G401.6 (cell line): ENCODE data around the gene ADGRV1.

Experiments
- FAIRE-seq: peaks from 2 replicates; lab custom pipeline; 2012; peaks lifted over from hg19 to GRCh38; lab: Jason Lieb, UNC

ADGRV1 gene

GRCh38 chr5:90558344-90559192 lies at the start of gene ADGRV1:
Gene ADGRV1 (plus strand): TSS chr5:90558797. CDS start chr5:90558896, 99 bp downstream.
- no peak for FAIRE-seq

GRCh38 chr5:90510438-90510837 lies 48.2 kb upstream of the ADGRV1 start:
- FAIRE-seq, result no peak

- no peak for FAIRE-seq
Observed at GRCh38 chr5:90514520-90514919, 44.1 kb upstream of the ADGRV1 start.

DNA sequence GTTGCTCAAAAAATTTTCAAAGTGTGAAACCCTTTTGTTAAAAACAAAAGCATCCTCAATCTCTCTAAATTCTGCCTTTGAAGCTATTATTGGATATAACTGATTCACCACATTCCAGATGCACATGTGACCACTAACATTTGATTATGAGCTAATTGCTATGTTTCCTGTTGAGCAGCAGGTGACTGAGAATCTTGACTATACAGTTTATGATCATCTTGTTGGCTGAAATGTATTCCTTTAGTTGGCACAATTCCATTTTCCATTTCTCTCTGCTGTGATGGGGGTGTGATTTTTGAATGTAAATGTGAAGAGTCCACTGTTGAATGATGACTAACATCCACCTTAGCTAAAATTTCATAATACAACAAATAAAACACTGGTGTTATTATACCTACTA lies 39.9 kb upstream of the ADGRV1 start:
- no peak for FAIRE-seq

GRCh38 chr5:90519081-90519480 lies 39.5 kb upstream of the ADGRV1 start:
- no peak for FAIRE-seq

DNA sequence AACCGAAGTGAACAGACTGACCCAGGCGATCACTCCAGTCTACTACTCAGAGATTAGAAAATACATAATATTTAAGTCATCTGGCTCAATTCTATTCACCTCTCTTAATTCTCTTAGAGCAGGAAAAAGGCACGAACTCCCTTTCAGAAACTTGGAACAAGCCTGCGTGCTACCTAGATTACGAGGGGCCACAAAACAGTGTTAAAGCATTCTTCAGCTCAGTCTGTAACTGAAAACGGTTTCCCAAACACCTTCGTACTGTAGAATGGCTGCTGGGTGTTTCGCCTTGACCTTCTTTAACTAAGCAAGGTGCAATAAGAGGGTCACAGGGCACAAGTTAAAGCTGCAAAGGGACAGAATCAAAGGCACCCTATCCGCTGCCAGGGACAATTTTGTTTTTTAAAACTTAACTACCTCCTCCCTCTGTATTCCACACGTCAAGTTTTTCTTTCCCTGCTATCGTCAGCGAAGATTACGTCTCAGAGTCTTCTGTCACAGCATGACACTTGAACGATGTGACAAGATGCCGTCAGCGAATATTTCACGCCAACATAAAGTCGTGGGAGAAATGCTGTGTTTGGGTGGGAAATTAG lies 29.9 kb upstream of the ADGRV1 start:
- FAIRE-seq, result no peak

DNA sequence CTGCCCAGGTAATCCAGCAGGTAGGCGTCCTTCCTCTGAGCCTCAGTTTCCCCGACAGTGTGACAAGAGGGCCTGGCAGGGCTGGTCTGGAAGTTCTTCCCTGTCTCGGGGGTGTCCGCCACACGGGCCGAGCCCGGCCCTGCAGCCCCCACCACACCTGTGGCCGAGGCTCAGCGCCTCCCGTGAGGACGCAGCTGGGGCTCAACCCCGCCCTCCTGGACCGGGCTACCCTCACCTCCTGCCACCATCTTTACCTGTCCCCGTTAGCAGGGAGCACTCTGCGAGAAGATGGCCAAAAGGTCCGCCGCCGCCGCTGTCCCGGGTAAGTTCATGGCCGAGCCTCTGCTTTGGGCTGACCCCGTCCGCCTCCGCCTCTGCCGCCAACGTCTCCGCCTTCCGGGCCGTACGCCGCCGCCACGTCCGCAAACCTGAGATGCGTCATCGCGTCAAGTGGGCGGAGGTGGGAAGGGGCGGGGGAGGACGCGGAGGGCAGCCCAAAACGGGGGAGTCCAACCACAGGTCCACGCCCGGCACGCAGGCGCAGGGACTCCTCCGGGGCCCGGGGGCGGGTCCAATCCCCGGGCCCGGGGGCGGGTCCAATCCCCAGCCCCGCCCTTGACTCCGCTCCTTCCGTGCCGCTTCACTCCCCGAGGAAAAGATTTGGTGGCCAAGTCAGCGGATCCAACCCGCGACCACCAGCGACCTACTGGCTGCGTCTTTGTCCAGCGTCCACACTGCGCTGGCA lies 29.2 kb upstream of the ADGRV1 start, which contains the start of gene LYSMD3:
TSS of gene LYSMD3 (minus strand) at position 391 of the 745 bp plus-strand sequence. CDS start 4,295 bp downstream, outside the sequence.
- peak; percentile 87 for FAIRE-seq

- peak; percentile 59 for FAIRE-seq
Observed at GRCh38 chr5:90529939-90530677, 28.5 kb upstream of the ADGRV1 start.

DNA sequence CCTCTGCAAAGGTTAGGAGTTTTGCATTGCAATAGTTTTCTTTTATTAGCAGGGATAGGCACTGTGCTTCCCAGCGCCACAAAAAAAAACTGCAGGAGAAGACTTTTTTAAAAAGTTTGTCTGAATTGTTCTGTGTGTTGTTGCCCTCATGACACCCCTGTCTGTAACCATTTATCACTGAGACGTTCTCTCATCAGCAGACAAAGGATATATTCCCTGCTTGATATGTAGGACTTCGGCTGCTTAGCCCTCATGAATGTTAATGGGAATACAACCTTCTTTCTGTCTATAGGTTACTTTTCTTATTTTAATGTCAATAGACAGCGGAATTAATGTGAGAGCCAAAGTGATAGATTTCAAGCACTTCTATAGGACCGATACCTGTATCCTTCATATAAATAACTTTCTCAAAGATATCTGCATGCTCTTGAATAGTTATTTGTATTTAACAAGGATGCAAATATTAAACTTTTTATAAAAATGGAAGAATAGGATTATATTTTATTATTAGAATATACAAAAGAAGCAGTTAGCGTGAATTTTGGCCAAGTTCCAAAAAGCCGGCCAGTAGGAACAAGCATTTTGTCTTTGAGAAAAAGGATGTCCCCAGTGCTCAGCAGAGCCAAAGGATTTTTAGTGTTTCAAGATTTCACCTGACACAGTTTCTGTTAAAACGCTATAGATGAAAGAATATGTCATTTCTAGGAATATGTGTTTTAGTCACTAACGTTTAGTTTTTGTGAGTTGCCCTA lies 27.7 kb upstream of the ADGRV1 start:
- FAIRE-seq, result no peak

DNA sequence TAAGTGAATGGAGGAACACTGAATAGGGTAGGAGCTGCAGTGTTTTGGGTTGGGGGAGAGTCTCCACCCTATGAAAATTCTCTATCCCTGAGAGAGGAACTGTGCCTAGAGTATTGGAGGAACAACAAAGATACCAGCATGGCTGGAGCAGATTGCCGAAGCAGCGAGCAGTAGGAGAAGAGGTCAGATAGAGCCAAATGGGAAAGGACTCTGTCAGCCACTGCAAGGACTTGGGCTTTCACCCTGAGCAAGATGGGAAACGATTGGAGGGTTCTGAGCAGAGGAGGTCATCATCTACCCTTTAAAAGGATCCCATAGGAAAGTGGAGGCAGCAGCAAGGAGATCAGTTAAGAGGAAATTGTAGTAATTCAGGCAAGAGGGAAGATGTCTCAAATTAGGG lies 24.8 kb upstream of the ADGRV1 start:
- FAIRE-seq, result no peak

DNA sequence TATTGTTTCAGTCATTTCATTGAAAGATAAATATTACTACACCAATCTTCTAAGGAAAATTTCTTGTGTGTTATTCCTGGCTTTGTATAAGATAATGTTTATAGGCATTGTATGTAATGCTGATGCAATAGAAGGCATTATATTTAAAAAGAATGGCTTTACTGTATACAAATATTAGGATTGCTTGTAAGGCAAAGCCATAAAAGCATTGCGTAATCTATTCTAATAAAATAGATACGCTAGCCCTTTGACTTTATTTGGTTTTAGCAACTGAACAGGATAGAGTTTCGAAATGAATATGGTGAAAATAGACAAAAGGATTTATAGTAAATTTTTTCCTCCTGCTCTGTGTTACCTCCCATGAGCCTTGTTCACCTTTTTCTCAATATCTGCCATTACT lies 23.7 kb upstream of the ADGRV1 start:
- no peak for FAIRE-seq

DNA sequence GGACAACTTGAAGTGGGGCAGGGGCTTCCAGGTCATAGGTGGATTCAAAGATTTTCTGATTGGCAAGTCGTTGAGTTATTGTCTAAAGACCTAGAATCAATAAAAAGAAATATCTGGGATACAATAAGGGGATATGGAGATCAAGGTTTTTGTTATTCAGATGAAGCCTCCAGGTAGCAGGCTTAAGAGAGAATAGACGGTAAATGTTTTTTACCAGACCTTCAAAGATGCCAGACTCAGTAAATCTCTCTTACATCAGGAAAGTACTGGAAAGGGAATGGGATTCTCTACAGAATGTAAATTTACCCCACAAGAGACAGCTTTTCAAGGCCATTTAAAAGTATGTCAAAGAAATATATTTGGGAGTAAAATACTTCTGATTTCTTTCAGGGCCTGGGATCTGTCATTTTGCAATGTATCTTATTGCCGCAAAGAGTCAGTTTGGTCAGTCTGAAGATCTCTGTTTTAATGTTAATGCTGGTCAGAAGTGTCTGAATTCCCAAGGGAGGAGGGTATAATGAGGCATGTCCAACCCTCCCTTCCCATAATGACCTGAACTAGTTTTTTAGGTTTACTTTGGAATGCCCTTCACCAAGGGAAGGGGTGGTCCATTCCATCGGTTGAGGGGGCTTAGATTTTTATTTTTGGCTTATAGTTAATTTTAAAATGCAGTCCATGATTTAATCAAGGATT lies 15.6 kb upstream of the ADGRV1 start:
- no peak for FAIRE-seq

DNA sequence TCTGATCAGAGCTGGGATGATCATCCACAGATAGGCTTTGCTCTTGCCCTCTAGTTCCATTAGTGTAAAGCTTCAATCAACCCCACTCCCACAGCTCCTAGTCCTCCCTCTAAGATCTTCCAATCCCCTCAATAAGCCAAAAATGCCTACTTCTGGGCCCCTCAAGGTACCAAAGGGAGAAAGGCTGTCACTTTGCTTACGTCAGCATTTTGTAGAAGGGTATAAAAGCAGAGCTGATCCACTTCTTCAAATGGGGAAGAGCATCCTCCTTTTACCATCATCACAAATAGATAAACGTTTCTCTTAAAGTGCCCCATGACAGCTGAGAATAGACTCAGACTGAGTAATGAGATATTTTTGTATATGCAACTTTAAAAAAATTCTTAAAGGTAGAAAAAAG lies 13.1 kb upstream of the ADGRV1 start:
- FAIRE-seq, result no peak

- no peak for FAIRE-seq
Observed at GRCh38 chr5:90546216-90546837, 12.3 kb upstream of the ADGRV1 start.

GRCh38 chr5:90547072-90547536 lies 11.5 kb upstream of the ADGRV1 start:
- no peak for FAIRE-seq

GRCh38 chr5:90548069-90548593 lies 10.5 kb upstream of the ADGRV1 start:
- no peak for FAIRE-seq

DNA sequence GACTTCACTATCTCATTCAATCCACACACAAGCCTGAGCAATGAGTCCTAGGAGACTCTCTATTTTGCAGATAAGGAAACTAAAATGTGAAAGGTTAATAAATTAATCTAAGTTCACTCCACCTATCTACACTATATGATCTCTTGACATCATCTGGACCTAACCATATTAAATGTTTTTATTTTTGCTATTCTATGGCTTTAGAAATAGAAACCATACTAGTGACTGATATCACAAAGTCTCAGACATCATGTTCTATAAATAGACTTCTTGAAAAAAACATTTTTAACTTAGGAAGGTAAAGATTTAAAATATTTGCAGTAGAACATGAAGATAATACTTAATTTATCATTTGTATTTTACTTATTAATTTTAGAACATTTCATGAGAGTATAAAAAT lies 9.4 kb upstream of the ADGRV1 start:
- no peak for FAIRE-seq

DNA sequence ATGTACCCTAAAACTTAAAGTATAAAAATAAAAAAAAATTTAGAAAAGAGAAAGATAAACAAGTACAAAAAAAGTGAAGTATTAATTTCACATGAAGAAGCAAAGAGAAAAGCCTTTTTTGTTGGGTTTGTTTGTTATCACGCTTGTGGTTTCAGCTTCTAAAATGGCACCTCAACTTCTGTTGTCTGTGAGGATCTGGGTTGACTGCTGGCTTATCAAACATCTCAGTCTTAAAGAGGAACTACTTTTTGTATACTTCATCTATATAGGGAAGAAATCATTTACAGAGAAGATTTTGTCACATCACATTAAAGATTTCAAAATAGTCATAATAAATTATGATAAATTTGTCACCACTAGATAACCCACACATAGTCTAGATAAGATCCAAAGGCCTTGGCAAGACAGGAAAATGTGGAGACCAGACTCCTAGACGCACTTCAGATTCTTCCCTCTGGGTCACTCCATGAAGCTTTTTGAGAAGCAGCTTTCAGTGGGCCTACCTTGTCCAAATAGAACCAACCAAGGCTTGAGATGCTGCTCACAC lies 8.8 kb upstream of the ADGRV1 start:
- FAIRE-seq, result no peak

DNA sequence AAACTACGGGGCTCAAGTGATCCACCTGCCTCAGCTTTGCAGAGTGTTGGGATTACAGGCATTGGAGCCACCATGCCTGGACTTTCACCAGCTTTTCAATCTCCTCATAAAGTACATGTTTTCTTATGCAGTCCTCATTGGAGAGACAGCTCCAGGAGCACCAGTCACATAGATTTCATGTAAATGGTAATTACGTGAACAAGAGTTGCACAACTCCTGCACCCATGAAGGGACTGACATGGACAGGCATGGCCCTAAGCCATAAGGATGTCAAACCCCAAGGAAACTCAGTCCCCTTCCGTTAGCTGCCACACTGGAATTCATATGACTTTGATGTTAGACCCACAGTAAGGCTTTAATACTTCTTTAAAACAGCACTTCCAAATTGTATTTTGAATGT lies 7.6 kb upstream of the ADGRV1 start:
- FAIRE-seq, result no peak

DNA sequence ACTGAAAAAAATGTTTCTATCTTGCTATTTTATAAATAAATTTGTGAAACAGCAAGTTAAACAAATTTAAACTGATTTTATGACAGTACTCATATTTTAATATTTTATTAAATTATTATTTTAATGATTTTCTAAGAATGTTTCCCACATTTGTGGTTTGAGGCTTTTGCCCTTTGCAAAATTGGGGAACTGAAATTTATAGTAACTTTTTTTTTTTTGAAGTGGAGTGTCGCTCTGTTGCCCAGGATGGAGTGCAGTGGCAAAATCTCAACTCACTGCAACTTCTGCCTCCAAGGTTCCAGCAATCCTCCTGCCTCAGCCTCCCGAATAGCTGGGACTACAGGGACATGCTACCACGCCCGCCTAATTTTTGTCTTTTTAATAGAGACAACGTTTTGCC lies 7.2 kb upstream of the ADGRV1 start:
- peak; percentile 34 for FAIRE-seq
